Esophagus muscularis mucosa (tissue), 4 donors: Measurements from ENCODE around the gene ZNF740. TPM values are rescaled to one million over a fixed set of nuclear protein-coding genes. Genes with fewer than 3 reads are reported as not detected.

Experiments
- DNase-seq: peaks from one replicate; pipeline ENCODE4 v3.0.0-alpha.2; 2017; ENCODE audit errors: extremely low spot score
- H3K27ac ChIP-seq, 4 donors: fragments of 200-600 bp; sonication (generic); replicated peaks in 1 of 4; 1 replicate in 3 of 4; 2 replicates in 1 of 4; pipeline ENCODE4 v1.5.1; 2016 to 2019; ENCODE audit warnings: mild to moderate bottlenecking in 1 of 4
- H3K27me3 ChIP-seq, 4 donors: fragments of 200-600 bp; sonication (generic); one replicate each; pipeline versions ENCODE4 v1.5.1 to v1.6.0; 2016 to 2019
- H3K36me3 ChIP-seq, 4 donors: fragments of 200-600 bp; sonication (generic); one replicate each; pipeline ENCODE4 v1.5.1; 2016 to 2019
- H3K4me1 ChIP-seq, 4 donors: fragments of 200-600 bp; sonication (generic); one replicate each; pipeline ENCODE4 v1.5.1; 2016 to 2019
- H3K4me3 ChIP-seq, 4 donors: fragments of 200-600 bp; sonication (generic); 1 replicate in 2 of 4; 2 replicates in 2 of 4; pipeline ENCODE4 v1.5.1; 2016 to 2019; ENCODE audit warnings: mild to moderate bottlenecking in 4 of 4, moderate library complexity in 1 of 4
- H3K9me3 ChIP-seq, 4 donors: fragments of 200-600 bp; sonication (generic); 1 replicate in 3 of 4; 2 replicates in 1 of 4; pipeline ENCODE4 v1.5.1; 2016 to 2019
- CTCF ChIP-seq, 3 experiments: fragments of 200-600 bp in 2 of 3; fragments of 450-650 bp in 1 of 3; sonication (generic) in 2 of 3; IDR thresholded peaks; one replicate each; pipeline ENCODE4 v1.5.1; 2017 to 2019; ENCODE audit warnings: antibody characterized with exemption in 3 of 3, mild to moderate bottlenecking in 2 of 3, moderate library complexity in 1 of 3
- EP300 ChIP-seq: sonication (generic); formaldehyde crosslinking; IDR thresholded peaks from one replicate; pipeline ENCODE4 v1.6.1; 2017; ENCODE audit warnings: antibody characterized with exemption
- POLR2A ChIP-seq: fragments of 450-650 bp; IDR thresholded peaks from one replicate; pipeline ENCODE4 v1.6.1; 2017; ENCODE audit warnings: antibody characterized with exemption, moderate library complexity, mild to moderate bottlenecking, low read depth
- POLR2AphosphoS5 ChIP-seq, 2 donors: sonication (generic); formaldehyde crosslinking; IDR thresholded peaks; one replicate each; pipeline ENCODE4 v1.6.1; 2017; ENCODE audit warnings: antibody characterized with exemption in 2 of 2
- WGBS: methylation state at CpG from one replicate; pipeline ENCODE4 v1.1.5; 2018; 5-methylcytosine and 5-hydroxymethylcytosine counted together
- intact Hi-C: fragments of 100-400 bp; cut with DNase I; formaldehyde crosslinking; loops from one replicate; pipeline ENCODE4 v1.15.1; 2023
- total RNA-seq, 4 donors: library from RNA; depleted of rRNA; stranded (reverse); fragments of >200 nt; gene quantifications; one replicate each; pipeline versions ENCODE4 v1.1.0 to v1.2.1, GENCODE V29; 2016

Gene ZNF740
- total RNA-seq, 4 donors from 2014 or later, result 12.4 to 19.6 (median 15.3) TPM

- intact Hi-C loops, result loop anchor here (2.0 kb wide), 2 partner anchors 33 to 125 kb away; no protein-coding TSS in a partner anchor
- TF ChIP-seq CTCF (IDR thresholded peaks at IDR 0.05) (no peak), POLR2A (no peak), POLR2AphosphoS5 (IDR thresholded peaks at IDR 0.05) (no peak), EP300 (no peak)
- 87% methylated on average over 12 of the region's 14 CpGs for WGBS
- DNase-seq, result no peak
- H3K27ac ChIP-seq, result no peak overlapping the region
- H3K4me1 ChIP-seq, result peaks cover 0 to 14% (median 13%) of the 10 kb centered on the region in 4 donors
- peaks cover 10 to 43% (median 33%) of the 10 kb centered on the region in 4 donors for H3K36me3 ChIP-seq
- H3K27me3 ChIP-seq, result no peaks in the 10 kb centered on the region
- no peaks in the 10 kb centered on the region for H3K9me3 ChIP-seq
- H3K4me3 ChIP-seq, result no peak overlapping the region
Observed at GRCh38 chr12:53191885-53192530, 11.5 kb downstream of the ZNF740 start.

GRCh38 chr12:53192531-53193021, 12.1 kb downstream of the ZNF740 start:
- intact Hi-C loops, result no loop called here

GRCh38 chr12:53193040-53193439, 12.5 kb downstream of the ZNF740 start:
- WGBS, result 89% methylated on average over 9 of the region's 9 CpGs
- DNase-seq, result no peak

More at GRCh38 chr12:53192531-53193021, 12.1 kb downstream of the ZNF740 start:
- Histone ChIP-seq H3K4me1 (peaks cover 5 to 20% (median 18%) of the 10 kb centered on the region in 4 donors), H3K27me3 (no peaks in the 10 kb centered on the region), H3K4me3 (no peak overlapping the region), H3K9me3 (no peaks in the 10 kb centered on the region), H3K27ac (no peak overlapping the region), H3K36me3 (peaks cover 4 to 38% (median 27%) of the 10 kb centered on the region in 4 donors)
- no peak for TF ChIP-seq POLR2A
- no peak for TF ChIP-seq CTCF (IDR thresholded peaks at IDR 0.05)
- TF ChIP-seq POLR2AphosphoS5 (IDR thresholded peaks at IDR 0.05), result peak in 1 of 2 donors; percentile 32
- TF ChIP-seq EP300, result no peak
- 94% methylated on average over 6 of the region's 14 CpGs for WGBS
- DNase-seq, result no peak

GRCh38 chr12:53193985-53194716, 13.6 kb downstream of the ZNF740 start:
- Histone ChIP-seq H3K27me3 (no peaks in the 10 kb centered on the region), H3K4me1 (peaks cover 10 to 28% (median 26%) of the 10 kb centered on the region in 4 donors), H3K27ac (no peak overlapping the region), H3K36me3 (peaks cover 0 to 22% (median 14%) of the 10 kb centered on the region in 4 donors), H3K4me3 (no peak overlapping the region), H3K9me3 (no peaks in the 10 kb centered on the region)
- DNase-seq, result no peak
- WGBS, result 72% methylated on average over 11 of the region's 11 CpGs
- intact Hi-C loops, result no loop called here
- no peak for TF ChIP-seq CTCF (IDR thresholded peaks at IDR 0.05)
- TF ChIP-seq POLR2A, result no peak
- no peak for TF ChIP-seq POLR2AphosphoS5 (IDR thresholded peaks at IDR 0.05)
- no peak for TF ChIP-seq EP300

More at GRCh38 chr12:53193040-53193439, 12.5 kb downstream of the ZNF740 start:
- Histone ChIP-seq H3K9me3 (no peaks in the 10 kb centered on the region), H3K4me3 (no peak overlapping the region), H3K27ac (no peak overlapping the region), H3K36me3 (peaks cover 0 to 33% (median 23%) of the 10 kb centered on the region in 4 donors), H3K27me3 (no peaks in the 10 kb centered on the region), H3K4me1 (peaks cover 10 to 24% (median 23%) of the 10 kb centered on the region in 4 donors)
- intact Hi-C loops, result no loop called here
- TF ChIP-seq CTCF (IDR thresholded peaks at IDR 0.05) (no peak), POLR2A (no peak), EP300 (no peak), POLR2AphosphoS5 (IDR thresholded peaks at IDR 0.05) (no peak)
